ENCODE data around the gene S100A7A. TPM values are rescaled to one million over a fixed set of nuclear protein-coding genes. Genes with fewer than 3 reads are reported as not detected.

Gene S100A7A
- not detected in 2 replicates for total RNA-seq (2014; rRNA removed; shearing (Covaris generic))

DNA sequence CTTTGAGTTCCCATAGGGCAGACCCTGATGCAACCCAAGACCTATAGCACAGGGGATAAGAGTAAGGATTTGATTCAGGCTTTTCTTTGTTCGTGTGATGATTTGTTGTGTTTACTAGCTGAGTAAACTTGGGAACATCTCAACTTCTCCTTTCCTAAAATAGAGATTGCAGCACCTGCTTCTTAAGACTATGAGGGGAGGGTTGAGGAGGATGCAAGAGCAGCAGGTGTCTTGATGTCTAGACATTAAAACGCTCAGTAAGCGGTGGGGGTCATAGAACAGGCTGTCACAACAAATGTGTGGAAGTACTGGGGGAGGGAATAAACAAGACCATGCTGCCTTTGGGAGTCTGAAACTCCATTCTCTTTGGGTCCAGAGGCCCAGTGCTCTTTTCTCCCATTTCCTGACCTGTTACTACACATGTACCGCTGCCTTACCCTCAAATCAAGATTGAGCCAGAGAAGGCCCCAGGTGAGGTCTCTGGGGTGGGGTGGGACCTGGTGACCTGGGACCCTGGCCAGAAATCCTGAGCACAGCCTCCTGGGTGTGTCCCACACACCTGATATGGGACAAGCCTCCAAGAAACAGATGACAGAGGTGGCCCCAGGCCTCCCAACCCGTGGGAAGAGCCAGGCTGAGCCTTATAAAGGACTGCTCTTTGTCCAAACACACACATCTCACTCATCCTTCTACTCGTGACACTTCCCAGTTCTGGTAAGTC, at the start of gene S100A7A:
Gene S100A7A (plus strand): TSS at position 671 of the 721 bp plus-strand sequence. CDS start 1,563 bp downstream, outside the sequence.
- DNase-seq (ENCODE audit: low read depth), result no peak

DNA sequence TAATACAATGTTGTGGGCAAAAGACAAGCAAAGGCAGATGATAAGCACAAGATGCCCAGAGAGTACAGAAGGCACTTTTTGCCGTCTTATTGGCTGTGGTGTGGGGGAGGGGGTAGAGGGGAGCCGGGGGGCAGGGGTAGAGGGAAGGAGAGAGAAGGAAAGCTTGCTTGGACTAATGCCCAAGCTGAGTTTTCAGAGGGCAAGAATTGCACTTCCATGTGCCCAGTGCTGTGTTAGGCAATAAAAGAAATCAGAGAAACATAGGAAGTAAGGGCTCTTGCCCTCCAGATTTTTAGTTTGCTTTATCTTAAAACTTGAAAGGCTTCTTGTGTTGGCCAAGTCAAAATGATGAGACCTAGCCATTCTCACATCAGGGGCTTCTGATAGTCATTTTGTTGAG, 49.2 kb upstream of the S100A7A start:
- no peak for DNase-seq (ENCODE audit: low read depth)

DNA sequence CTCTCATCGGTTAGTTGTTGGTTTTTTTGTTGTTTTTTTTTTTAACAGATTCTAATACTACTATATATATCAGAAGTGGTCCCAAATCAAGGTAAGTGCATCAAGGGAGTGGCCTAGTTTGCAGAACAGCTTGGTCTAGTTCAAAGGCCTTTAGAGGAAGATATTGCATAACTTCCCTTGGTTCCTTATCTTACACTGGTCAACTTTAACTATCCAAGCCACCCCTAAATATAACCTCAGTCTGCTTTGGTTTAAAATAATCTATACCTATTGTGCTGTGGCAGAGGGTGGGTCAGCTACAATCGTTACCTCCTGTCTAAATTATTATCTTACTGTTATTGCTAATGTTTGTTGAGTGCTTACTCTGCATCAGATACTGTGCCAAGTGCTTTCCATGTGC, 47.8 kb upstream of the S100A7A start:
- no peak for DNase-seq (ENCODE audit: low read depth)

DNA sequence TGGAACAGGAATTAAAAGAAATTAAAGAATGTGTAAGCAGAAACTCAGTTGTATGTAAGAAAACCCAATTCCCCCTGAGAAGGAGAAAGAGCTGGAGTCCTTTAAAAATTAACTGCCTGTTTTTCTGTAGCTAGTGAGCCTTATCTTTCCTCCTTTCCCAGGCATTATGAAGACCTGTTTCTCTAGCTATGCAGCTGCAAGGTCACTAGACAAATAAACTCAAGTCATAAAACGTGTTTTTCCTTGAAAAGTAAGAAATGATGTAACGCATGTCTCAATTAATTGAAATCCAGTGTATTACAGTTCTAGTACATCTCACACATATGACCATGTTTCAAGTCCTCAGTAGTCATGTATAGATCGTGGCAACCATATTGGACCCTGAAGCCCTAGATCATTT, 46.2 kb upstream of the S100A7A start:
- DNase-seq (ENCODE audit: low read depth), result no peak

DNA sequence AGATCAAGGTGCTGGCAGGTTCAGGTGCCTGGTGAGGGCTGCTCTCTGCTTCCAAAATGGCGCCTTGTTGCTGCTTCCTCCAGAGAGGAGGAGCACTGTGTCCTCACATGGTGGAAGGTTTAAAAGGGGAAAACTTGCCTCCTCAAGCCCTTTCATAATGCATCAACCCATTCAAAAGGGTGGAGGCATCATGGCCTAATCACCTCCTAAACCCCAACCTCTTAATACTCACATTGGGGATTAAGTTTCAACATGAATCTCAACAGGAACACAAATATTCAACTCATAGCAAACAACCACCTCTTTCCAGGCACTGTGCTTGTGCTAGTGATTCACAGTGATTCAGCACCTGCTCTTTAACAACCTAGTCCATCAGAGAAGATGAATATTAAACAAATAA, 45.1 kb upstream of the S100A7A start:
- DNase-seq (ENCODE audit: low read depth), result no peak

DNA sequence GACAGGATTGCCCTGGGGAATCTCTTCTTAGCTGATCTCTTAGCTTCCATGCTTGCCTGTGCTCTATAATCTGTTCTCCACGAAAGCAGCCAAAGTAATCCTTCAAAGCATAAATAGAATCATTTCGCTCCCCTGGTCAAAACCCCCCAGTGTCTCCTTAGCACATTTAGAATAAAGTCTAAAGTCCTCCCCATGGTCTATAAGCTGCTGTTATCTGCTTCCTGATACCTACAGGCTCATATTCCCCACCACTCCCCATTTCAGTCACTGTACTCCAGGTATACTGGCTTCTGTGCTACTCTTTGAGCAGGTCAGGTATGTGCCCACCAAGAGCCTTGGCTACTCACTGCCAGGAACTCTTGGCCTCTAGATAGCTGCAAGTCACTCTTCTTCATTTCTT, 43.7 kb upstream of the S100A7A start:
- no peak for DNase-seq (ENCODE audit: low read depth)

DNA sequence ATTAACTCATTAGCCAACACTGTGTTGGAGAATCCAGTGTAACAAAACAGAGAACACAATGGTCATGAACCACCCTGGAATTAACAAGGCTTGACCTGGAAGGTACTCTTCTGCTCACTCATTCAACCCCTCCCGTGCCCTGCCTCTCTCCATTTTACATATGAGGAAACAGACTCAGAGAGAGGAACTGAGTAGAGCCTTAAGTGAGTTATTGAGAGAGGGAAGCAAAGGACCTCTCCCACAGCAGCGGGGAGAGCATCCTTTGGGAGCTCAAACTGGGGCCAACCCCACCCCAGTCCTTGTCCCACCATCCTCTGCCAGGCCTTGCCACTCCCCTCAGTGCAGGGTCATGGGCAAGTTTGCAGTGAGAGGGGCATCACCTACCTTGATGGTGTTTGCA, 42.2 kb upstream of the S100A7A start:
- no peak for DNase-seq (ENCODE audit: low read depth)

DNA sequence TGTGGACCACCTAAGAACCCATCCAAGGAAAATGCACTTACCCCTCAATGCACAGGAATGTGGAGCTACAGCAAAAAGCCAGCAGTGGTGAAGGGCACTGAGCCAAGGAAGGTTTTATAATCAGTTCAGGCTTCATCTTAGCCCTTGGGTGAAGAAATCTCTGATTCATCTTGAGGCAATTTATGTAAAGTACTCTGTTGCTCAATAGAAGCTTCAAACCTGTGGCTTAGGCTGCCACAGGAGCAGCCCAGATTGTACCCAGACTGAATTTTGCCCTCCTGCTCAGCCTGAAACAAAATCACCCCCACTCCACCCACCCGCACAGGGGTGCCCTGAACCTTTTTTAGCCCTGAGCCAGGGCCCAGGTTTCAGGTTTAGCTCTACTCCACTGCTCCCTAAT, 40.8 kb upstream of the S100A7A start, which contains the start of gene S100A12:
Gene S100A12 (minus strand): TSS at position 111 of the 400 bp plus-strand sequence. CDS start 1,029 bp downstream, outside the sequence.
- peak; percentile 84 for DNase-seq (ENCODE audit: low read depth)

DNA sequence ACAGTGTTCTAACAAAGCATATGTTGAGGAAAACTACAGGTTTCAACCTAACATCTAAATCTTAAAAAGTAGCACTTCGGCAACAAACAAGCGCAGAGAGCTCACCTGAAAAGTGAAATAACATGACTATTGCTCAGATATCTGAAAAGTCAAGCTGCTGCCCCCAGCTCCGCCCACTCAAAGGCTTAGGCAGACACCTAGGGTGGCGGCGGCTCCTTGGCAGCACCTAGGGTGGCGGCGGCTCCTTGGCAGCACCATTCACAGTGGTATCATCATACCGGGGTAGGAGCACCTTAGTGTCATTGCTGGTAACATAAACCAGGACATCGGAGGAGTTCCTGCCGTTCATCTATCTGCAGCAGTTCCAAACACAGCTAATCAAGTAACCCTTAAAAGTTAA, 36.7 kb upstream of the S100A7A start:
- DNase-seq (ENCODE audit: low read depth), result no peak

DNA sequence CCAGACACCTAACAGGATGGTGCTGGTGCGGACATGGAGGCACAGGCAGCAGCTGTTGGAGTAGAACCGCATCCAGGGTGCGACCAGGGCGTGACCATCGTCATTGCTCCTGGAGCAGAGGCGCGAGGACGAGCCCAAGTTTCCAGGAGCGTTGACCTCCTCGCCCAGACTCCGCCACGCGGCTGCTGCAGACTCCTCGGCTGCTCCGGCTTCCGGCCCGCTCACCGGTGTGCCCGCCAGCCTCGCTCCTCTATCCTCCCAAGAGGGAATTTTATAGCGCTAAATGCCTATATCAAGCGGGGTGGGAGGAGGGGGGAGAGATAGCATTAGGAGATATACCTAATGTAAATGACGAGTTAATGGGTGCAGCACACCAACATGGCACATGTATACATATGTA, 35.6 kb upstream of the S100A7A start:
- DNase-seq (ENCODE audit: low read depth), result no peak

DNA sequence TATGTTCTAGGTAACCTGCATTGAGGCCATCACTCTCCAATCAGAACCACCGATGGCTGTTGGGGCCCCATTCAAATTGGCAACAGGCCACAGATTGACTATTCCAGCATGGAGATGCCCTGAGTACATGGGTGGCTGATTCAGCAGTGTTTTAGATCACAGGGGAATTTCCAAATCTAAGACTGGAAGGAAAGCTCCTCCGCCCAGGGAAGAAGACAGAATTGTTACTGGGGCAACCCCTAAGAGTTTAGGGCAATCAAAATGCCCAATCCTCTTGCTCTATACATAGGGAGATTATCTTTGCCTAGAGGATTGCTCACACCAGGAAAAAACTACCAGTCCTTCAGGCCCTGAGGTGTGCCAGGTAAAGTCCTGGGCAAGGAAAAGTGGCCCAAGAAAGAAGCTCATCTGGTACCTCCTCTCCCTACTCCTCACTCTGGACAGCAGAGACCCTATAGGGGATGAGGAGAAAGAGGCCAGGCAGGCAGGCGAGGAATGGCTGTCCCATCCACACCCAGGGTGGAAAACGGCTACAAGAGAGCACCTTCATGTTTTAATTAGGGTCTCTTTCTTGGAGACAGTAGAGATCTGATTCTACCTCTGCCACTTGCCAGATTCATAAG, 31.3 kb upstream of the S100A7A start:
- DNase-seq (ENCODE audit: low read depth), result no peak

DNA sequence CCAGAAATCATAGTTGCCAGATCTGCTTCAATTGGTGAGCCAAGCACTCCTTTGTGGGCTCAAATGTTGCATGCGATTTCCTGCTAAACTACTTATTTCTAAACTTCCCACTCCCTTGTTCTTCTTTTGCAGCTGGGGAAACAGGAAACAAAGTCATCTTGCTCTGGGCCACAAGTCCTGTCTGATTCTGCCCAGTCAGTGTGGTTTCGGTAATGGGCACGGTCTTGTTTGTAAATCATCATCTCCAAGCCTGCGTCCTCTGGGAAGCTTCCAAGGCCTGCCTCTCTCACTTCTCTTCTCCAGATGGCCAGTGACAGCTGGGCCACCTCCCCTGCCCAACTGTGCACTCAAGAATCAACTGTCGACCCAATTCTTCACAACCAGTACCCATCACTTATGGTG, 29.8 kb upstream of the S100A7A start:
- peak; percentile 6 for DNase-seq (ENCODE audit: low read depth)

DNA sequence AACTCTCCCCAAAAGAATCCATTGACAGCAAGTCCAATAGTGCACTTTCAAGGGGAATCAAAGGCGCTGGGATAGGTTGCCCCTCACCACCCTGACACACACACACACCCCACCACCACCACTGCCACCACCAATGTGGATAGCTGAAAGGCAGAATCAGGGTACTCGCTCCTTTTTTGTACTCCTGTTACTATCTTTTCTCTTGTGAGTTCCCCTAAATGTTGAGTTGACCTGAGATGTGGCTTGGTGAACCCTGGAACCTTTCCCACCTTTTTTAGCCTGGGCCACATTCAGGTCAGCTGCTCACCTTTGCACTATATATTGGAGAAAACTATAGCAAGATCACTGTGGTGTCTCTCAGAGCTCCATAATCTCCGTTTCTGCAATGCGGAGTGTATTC, 29.3 kb upstream of the S100A7A start:
- no peak for DNase-seq (ENCODE audit: low read depth)

DNA sequence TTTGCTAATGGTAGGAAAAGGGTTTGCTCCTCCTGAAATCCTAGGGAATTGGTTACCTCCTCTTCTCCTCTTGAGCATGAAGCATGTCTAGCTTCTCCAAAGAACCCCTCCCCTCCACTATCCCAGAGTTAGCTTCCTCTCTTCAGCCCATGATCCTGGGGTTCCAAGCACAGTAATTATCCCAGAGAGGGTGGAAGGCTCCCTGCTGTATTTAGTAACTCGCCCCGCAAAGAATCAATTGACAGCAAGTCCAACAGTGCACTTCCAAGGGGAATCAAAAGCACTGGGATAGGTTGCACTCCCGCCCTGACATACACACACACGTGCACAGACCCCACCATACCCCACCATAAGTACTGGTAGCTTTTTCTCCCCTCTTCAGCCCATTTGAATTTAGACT, 28.5 kb upstream of the S100A7A start:
- DNase-seq (ENCODE audit: low read depth), result no peak

DNA sequence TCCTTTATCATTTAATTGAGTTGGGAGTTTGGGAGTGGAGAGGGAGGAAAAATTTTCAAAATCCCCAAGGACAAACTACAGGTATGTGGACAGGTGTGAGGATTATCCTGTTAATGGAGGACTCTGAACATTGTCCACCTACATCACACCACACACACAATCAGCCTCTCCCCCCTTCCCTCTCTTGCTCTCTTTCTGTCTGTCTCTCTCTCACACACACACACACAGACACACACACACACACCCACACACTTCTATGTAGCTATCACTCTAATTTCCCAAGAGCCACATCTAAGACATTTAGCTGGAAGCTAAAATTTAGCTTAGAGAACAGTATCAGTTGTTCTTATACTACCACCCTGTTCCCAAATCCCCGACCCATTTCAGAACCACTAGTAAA, 26.9 kb upstream of the S100A7A start:
- DNase-seq (ENCODE audit: low read depth), result no peak

DNA sequence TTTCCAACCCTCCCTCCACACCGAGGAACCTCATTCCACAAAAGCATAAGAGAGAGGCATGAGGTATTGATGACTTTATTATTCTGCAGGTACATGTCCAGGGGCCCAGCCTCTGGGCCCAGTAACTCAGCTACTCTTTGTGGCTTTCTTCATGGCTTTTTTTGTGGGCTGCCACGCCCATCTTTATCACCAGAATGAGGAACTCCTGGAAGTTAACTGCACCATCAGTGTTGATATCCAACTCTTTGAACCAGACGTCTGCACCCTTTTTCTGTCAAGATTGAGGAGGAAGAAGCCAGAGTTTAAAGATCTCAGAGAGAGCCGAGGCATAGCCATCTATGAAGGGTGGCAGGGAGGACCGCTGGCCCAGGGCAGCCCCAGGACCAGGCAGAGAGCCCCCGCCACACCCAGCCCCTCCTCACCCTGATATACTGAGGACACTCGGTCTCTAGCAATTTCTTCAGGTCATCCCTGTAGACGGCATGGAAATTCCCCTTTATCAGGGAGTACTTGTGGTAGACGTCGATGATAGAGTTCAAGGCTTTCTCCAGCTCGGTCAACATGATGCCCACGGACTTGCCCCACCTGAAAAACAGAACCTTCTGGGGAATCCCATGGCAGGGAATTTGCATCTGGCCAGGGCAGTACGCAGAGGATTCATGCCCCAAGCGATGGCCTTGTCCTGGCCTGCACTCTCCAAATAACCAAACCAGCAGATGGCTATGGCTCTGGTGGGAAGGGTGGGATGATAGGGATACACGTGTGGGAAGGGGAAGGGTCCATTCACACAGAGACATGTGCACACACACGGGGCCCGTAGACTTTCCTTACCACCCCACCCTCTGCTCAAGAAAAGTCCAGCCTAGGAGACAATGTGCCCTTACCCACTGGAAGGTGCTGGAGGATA, 26.1 kb upstream of the S100A7A start:
- no peak for DNase-seq (ENCODE audit: low read depth)

DNA sequence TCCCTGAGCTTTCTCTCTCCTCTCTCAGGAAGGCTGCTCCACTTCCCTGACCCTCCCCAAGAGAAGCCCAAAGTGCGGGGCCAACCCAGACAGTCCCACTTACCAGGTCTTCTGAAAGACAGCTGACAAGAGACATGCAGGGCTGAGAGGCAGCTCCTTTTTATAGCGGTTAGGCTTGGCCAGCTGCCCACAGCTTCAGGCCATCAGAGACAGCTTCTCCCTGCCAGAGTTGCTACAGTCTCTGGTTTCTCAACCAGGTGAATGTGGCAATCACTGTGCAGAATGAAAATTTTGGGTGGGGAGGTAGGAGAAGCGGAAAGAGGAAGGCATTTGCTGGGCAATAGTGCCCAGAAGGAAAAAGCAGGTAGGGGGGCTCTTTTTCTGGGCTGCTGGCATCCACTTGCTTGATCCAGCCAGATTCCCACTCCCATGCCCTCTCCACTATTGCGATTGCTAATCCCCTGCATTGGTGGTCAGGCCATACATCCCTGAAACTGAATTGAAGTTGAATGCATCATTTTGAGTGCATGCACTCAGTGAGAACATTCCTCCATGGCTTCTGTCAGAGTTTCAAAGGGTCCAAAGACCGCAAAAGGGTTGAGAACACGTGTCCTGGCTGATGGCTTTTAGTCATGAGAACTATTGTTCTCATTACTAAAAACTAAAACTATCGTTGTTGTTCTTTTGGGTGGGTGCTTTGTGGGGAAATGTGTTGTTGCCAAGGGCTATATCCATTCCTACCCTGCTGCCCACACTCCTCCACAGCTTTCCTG, 25.2 kb upstream of the S100A7A start, which contains the start of gene S100A8:
Gene S100A8 (minus strand): TSS at position 136 of the 773 bp plus-strand sequence. CDS start 538 bp downstream, outside the sequence.
- DNase-seq (ENCODE audit: low read depth), result peak; percentile 32

DNA sequence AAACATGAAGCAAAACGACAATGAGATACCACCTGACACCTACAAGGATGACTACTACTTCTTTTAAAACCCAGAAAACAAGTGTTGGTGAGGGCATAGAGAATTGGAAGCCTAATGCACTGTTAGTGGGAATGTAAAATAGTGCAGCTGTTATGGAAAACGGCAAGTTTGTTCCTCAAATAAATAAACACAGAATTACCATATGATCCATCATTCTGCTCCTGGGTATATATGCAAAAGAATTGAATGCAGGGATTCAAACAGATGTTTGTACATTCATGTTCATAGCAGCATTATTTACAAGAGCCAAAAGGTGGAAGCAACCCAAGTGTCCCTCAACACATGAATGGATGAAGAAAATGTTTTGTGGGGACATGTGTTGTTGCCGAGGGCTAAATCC, 24.1 kb upstream of the S100A7A start:
- no peak for DNase-seq (ENCODE audit: low read depth)

DNA sequence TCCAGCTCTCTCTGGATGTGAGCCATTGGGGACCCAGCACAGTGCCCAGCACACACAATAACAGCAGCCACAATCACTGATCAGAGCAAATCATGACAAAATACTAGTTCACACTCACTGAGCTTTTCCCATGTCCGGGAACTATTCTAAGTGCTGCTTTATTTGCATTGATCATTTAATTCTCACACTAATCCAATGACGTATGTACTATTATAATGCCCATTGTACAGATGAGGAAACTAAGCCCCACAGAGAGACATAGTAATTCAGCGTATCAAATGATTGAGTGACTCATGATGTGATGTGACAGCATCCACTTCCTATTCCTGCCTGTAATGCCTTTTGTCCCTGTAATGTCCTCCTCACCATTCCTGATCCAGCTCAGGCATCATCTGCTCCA, 23.5 kb upstream of the S100A7A start:
- DNase-seq (ENCODE audit: low read depth), result no peak

DNA sequence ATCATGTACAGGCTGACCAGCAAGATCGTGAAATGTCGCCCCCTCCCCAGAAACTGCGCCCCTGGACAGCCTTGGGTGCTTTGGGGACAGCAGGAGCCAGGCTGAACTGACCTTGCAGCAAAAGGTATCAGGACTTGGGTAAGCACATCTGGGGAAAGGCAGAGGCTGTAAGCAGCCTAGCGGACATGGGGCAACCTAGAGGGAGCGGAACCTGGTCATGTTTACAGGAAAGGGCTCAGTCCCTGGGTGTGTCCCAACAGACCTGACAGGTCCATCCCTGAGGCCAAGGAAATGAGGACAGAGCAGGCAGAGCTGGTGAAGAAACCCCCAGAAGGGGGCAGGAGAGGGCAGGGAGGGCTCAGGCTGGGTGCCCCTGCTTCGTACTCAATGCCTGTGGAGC, 22.4 kb upstream of the S100A7A start:
- DNase-seq (ENCODE audit: low read depth), result no peak

DNA sequence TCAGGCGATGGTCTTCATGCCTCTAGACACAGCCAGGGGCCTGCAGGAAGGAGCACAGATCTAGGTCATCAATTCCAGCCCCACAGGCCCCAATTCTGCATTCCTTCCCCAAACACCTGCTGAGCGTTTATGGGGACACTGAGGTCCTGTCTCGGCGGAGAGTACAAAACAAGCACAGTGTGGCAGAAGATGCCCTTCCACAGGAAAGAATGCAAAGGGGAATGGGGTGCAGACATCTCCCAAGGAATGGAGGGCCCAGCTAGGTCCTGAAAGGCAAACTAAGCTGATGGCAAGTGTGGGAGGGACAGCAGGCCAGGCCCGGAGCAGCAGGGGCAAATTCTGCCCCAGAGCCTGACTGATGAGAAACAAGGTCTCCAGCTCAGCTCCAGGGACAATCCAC, 21.9 kb upstream of the S100A7A start:
- no peak for DNase-seq (ENCODE audit: low read depth)
